VCaP (cell line): ENCODE measurements around the gene JOSD2.
"Not testable (repeated sequence)": the region's sequence is repeated elsewhere in the genome, so short reads cannot be mapped to it uniquely, and the experiment has no call there.

ENCODE experiments used
- H3K27ac ChIP-seq: fragments of 450-650 bp; 2 replicates; pipeline ENCODE4 v1.5.1; 2017
- CTCF ChIP-seq: fragments of 450-650 bp; conservative IDR thresholded peaks from 2 replicates; pipeline ENCODE4 v1.5.1; 2017; ENCODE audit warnings: mild to moderate bottlenecking, moderate library complexity

The JOSD2 gene

DNA sequence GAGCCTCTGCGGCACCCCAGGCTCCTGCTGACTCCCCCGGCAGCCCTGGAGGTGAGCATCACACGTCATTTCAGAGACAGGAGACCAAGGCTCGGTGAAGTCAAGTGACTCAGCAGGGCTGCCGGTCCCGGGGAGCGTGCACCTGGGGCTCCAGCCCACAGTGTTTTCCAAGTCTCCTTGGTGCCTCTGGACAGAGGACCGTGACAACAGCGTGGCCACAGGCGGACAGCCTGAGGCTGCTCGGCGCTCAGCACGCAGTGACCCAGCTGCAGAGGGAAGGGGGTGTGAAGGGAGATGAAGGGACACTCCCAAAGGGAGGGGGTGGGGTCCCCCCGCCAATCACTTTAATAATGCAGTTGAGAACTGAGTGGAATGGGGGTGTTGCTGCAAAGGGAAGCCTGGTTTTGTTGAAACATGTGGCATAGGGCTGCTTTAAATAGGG, 20.2 kb upstream of the JOSD2 start:
- TF ChIP-seq CTCF = no peak
- no peak overlapping the region for H3K27ac ChIP-seq

DNA sequence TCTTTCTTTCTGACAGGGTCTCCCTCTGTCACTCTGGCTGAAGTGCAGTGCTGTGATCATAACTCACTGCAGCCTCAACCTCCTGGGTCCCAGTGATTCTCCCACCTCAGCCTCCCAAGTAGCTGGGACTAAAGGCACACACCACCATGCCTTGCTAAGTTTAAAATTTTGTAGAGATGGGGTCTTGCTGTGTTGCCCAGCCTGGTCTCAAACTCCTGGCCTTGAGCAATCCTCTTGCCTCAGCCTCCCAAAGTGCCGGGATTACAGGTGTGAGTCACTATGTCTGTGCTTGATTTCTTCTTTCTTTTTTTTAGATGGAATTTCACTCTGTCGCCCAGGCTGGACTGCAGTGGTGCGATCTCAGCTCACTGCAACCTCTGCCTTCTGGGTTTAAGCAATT, 17.1 kb upstream of the JOSD2 start:
- not testable (repeated sequence) for H3K27ac ChIP-seq

- H3K27ac ChIP-seq = no peak overlapping the region
- no peak for TF ChIP-seq CTCF
Observed at GRCh38 chr19:50522881-50523280, 11.9 kb upstream of the JOSD2 start.

DNA sequence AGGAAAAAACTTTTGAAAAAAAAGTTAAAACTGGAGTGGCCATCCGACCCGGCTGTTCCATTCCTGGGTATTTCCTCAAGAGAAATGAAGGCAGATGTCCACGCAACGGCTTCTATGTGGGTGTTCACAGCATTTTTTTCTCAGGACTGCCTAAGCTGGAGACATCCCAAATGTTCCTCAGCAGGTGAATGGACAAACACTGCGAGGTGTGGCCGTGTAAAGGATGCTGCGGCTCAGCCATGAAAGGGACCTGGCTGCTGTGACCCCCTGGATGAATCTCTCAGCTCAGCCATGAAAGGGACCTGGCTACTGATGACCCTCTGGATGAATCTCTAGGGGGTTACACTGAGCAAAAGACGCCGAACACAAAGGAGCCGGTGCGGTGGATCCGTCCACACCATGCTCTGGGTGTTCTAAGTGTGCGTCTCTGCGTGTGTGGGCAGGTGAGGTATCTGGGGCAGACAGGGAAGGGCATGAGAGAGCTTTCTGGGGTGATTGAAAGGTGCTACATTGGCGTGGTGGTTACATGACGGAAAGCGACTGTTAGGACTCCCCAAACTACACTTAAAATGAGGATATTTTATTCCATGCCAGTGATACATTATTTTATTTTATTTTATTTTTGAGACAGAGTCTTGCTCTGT, 10.0 kb upstream of the JOSD2 start:
- H3K27ac ChIP-seq = no peak overlapping the region
- TF ChIP-seq CTCF = no peak

DNA sequence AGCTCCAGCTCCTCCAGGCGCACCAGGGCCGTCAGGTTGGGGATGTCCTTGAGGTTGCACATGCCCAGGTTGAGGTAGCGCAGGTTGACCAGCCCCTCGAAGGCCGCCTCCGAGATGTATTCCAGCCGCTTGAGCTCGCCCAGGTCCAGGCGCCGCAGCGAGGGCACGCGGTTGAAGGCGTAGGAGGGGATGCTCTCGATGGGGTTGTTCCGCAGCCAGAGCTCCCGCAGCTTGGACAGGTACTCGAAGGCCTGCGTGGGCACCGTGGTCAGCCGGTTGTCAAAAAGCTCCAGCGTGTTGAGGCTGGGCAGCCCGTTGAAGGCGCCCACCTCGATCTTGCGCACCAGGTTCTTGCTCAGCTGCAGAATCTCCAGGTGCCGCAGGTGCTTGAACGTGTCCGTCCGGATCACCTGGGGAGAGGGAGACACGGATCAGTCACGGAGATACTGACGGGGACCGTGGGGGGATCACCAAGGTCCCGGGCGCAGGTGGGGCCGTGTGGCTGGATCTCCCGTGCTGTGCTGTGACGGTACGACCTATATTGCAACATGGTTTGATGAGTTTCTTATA, 8.1 kb upstream of the JOSD2 start:
- no peak for TF ChIP-seq CTCF
- no peak overlapping the region for H3K27ac ChIP-seq

GRCh38 chr19:50518091-50519005, 7.4 kb upstream of the JOSD2 start:
- no peak overlapping the region for H3K27ac ChIP-seq
- TF ChIP-seq CTCF = no peak

DNA sequence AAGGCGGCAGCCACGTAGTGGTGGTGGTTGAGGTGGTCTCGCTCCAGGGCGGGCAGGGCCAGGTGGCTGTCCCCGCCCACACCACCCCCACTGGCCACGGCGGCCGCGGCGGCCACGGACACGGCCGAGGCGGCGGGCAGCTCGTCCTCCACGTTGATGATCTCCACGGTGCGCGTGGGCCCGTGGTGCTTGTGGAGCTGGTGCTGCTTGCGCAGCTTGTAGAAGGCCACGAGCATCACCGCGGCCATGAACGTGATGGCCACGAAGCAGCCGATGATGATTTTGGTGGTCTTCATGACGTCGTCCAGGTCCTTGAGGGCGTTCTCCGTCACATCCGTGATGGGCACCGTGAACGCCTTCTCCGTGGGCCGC, 6.7 kb upstream of the JOSD2 start:
- H3K27ac ChIP-seq = no peak overlapping the region
- no peak for TF ChIP-seq CTCF
